H9 (cell line): ENCODE data around the gene FADS2. TPM values are rescaled to one million over a fixed set of nuclear protein-coding genes. Genes with fewer than 3 reads are reported as not detected.

Source experiments
- DNase-seq: peaks from one replicate; pipeline ENCODE4 v3.0.0-alpha.2; 2017
- H2AFZ ChIP-seq: one replicate; pipeline ENCODE4 v1.6.1; 2013; ENCODE audit warnings: mild to moderate bottlenecking, low read length, control low read depth, moderate library complexity
- H2AK5ac ChIP-seq: 2 replicates; pipeline ENCODE4 v1.6.1; 2013; ENCODE audit warnings: low read length, control low read depth, mixed read lengths; ENCODE audit not compliant: insufficient read length
- H2BK120ac ChIP-seq: one replicate; pipeline ENCODE4 v1.6.1; 2013; ENCODE audit warnings: low read depth, mild to moderate bottlenecking, low read length, control low read depth, inconsistent platforms; ENCODE audit not compliant: poor library complexity, severe bottlenecking
- H2BK12ac ChIP-seq: 2 replicates; pipeline ENCODE4 v1.6.1; 2013; ENCODE audit warnings: low read length, control low read depth, mixed read lengths, low read depth; ENCODE audit not compliant: insufficient read length
- H2BK15ac ChIP-seq: 2 replicates; pipeline ENCODE4 v1.6.1; 2013; ENCODE audit warnings: low read depth, low read length, control low read depth
- H2BK20ac ChIP-seq: one replicate; pipeline ENCODE4 v1.6.1; 2013; ENCODE audit warnings: low read depth, mild to moderate bottlenecking, low read length, control low read depth, inconsistent platforms; ENCODE audit not compliant: poor library complexity, severe bottlenecking
- H2BK5ac ChIP-seq: 2 replicates; pipeline ENCODE4 v1.6.1; 2013; ENCODE audit warnings: low read length, control low read depth, mixed read lengths; ENCODE audit not compliant: insufficient read length
- H3K14ac ChIP-seq: 2 replicates; pipeline ENCODE4 v1.6.1; 2013; ENCODE audit warnings: low read length, control low read depth; ENCODE audit not compliant: insufficient read depth
- H3K18ac ChIP-seq: 2 replicates; pipeline ENCODE4 v1.6.1; 2013; ENCODE audit warnings: low read depth, mild to moderate bottlenecking, mixed read lengths, low read length, control low read depth; ENCODE audit not compliant: insufficient read length
- H3K23ac ChIP-seq: 2 replicates; pipeline ENCODE4 v1.6.1; 2013; ENCODE audit warnings: low read length, control low read depth, mixed read lengths, low read depth; ENCODE audit not compliant: insufficient read length
- H3K23me2 ChIP-seq: 2 replicates; pipeline ENCODE4 v1.6.1; 2013; ENCODE audit warnings: low read depth, mild to moderate bottlenecking, mixed read lengths, low read length, control low read depth; ENCODE audit not compliant: insufficient read length, poor library complexity, severe bottlenecking
- H3K27ac ChIP-seq: 2 replicates; pipeline ENCODE4 v1.5.1; 2013; ENCODE audit warnings: low read length, control low read depth, mixed read lengths, low read depth; ENCODE audit not compliant: insufficient read length
- H3K27me3 ChIP-seq: 2 replicates; pipeline ENCODE4 v1.6.1; 2013; ENCODE audit warnings: low read length, control low read depth, inconsistent platforms; ENCODE audit not compliant: insufficient read depth
- H3K4ac ChIP-seq: 2 replicates; pipeline ENCODE4 v1.6.1; 2013; ENCODE audit warnings: low read depth, mild to moderate bottlenecking, control low read depth, inconsistent platforms, low read length, moderate library complexity
- H3K4me1 ChIP-seq: 2 replicates; pipeline ENCODE4 v1.6.1; 2013; ENCODE audit warnings: low read length, control low read depth, inconsistent platforms; ENCODE audit not compliant: insufficient read depth
- H3K4me2 ChIP-seq: 2 replicates; pipeline ENCODE4 v1.6.1; 2013; ENCODE audit warnings: low read length, control low read depth, mixed read lengths; ENCODE audit not compliant: insufficient read length, insufficient read depth
- H3K56ac ChIP-seq: 2 replicates; pipeline ENCODE4 v1.6.1; 2013; ENCODE audit warnings: low read depth, mild to moderate bottlenecking, mixed read lengths, low read length, control low read depth; ENCODE audit not compliant: insufficient read length
- H3K79me1 ChIP-seq: 2 replicates; pipeline ENCODE4 v1.6.1; 2013; ENCODE audit warnings: low read depth, mild to moderate bottlenecking, moderate library complexity, low read length, control low read depth, inconsistent platforms; ENCODE audit not compliant: insufficient read depth, poor library complexity, severe bottlenecking
- H3K79me2 ChIP-seq: 2 replicates; pipeline ENCODE4 v1.6.1; 2013; ENCODE audit warnings: low read length, control low read depth, inconsistent platforms; ENCODE audit not compliant: insufficient read depth
- H3K9ac ChIP-seq: 2 replicates; pipeline ENCODE4 v1.6.1; 2013; ENCODE audit warnings: low read length, control low read depth, mixed read lengths; ENCODE audit not compliant: insufficient read length; ENCODE audit errors: extremely low read depth
- H3K9me3 ChIP-seq: one replicate; pipeline ENCODE4 v1.6.1; 2013; ENCODE audit warnings: low read depth, low read length, inconsistent platforms; ENCODE audit not compliant: control insufficient read depth
- H3T11ph ChIP-seq: one replicate; pipeline ENCODE4 v1.6.1; 2013; ENCODE audit warnings: mild to moderate bottlenecking, low read length, control low read depth, inconsistent platforms
- H4K20me1 ChIP-seq: one replicate; pipeline ENCODE4 v1.6.1; 2013; ENCODE audit not compliant: control insufficient read depth, insufficient read length, insufficient read depth
- H4K5ac ChIP-seq: 2 replicates; pipeline ENCODE4 v1.6.1; 2013; ENCODE audit warnings: low read depth, mild to moderate bottlenecking, mixed read lengths, low read length, control low read depth; ENCODE audit not compliant: insufficient read length
- H4K8ac ChIP-seq: replicated peaks from 2 replicates; pipeline ENCODE4 v1.6.1; 2013; ENCODE audit warnings: low read length, control low read depth, mixed read lengths, low read depth; ENCODE audit not compliant: insufficient read length
- H4K91ac ChIP-seq: 2 replicates; pipeline ENCODE4 v1.6.1; 2013; ENCODE audit warnings: low read depth, mild to moderate bottlenecking, moderate library complexity, mixed read lengths, low read length, control low read depth; ENCODE audit not compliant: insufficient read length
- H3K27ac Mint-ChIP-seq, 3 experiments: 2 replicates in 2 of 3; 3 replicates in 1 of 3; pipeline ENCODE4 v1.8.0; 2020 to 2021; ENCODE audit warnings: mixed read lengths in 3 of 3, mild to moderate bottlenecking in 1 of 3, moderate library complexity in 1 of 3
- H3K27me3 Mint-ChIP-seq: 2 replicates; pipeline ENCODE4 v1.8.0; 2021; ENCODE audit warnings: low read depth, mild to moderate bottlenecking, moderate library complexity, mixed read lengths
- H3K36me3 Mint-ChIP-seq, 3 experiments: 2 replicates in 2 of 3; 3 replicates in 1 of 3; pipeline ENCODE4 v1.8.0; 2020 to 2021; ENCODE audit warnings: low read depth in 3 of 3, mixed read lengths in 3 of 3; ENCODE audit not compliant: insufficient read depth in 1 of 3
- H3K4me1 Mint-ChIP-seq, 2 experiments: 2 replicates each; pipeline ENCODE4 v1.8.0; 2020; ENCODE audit warnings: mixed read lengths in 2 of 2
- H3K4me3 Mint-ChIP-seq, 2 experiments: 2 replicates in 1 of 2; 3 replicates in 1 of 2; pipeline ENCODE4 v1.8.0; 2020 to 2021; ENCODE audit warnings: mild to moderate bottlenecking in 2 of 2, mixed read lengths in 2 of 2, moderate library complexity in 1 of 2
- H3K9me3 Mint-ChIP-seq, 2 experiments: 2 replicates in 1 of 2; 3 replicates in 1 of 2; pipeline ENCODE4 v1.8.0; 2020; ENCODE audit warnings: mild to moderate bottlenecking in 2 of 2, mixed read lengths in 2 of 2, moderate library complexity in 1 of 2
- WGBS: extraction: QIAGEN DNeasy Blood & Tissue Kit; methylation state at CpG from one replicate; pipeline ENCODE4 v1.1.7; 2013; ENCODE audit warnings: missing lambda C conversion rate, low lambda C conversion rate, mixed read lengths; ENCODE audit not compliant: insufficient read length; ENCODE audit errors: extremely low coverage; 5-methylcytosine and 5-hydroxymethylcytosine counted together
- total RNA-seq: library from RNA; stranded (reverse); gene quantifications from 2 replicates; pipeline ENCODE4 v1.2.1, GENCODE V29; 2021
- TF ChIP-seq, protein P1 (sequence below): fragments of 200-600 bp; sonication (generic); conservative IDR thresholded peaks from 3 replicates; pipeline ENCODE4 v1.8.0; 2021; ENCODE audit warnings: antibody characterized with exemption, mild to moderate bottlenecking

FADS2 gene
- total RNA-seq, 1 experiment from 2014 or later = 322 TPM

DNA sequence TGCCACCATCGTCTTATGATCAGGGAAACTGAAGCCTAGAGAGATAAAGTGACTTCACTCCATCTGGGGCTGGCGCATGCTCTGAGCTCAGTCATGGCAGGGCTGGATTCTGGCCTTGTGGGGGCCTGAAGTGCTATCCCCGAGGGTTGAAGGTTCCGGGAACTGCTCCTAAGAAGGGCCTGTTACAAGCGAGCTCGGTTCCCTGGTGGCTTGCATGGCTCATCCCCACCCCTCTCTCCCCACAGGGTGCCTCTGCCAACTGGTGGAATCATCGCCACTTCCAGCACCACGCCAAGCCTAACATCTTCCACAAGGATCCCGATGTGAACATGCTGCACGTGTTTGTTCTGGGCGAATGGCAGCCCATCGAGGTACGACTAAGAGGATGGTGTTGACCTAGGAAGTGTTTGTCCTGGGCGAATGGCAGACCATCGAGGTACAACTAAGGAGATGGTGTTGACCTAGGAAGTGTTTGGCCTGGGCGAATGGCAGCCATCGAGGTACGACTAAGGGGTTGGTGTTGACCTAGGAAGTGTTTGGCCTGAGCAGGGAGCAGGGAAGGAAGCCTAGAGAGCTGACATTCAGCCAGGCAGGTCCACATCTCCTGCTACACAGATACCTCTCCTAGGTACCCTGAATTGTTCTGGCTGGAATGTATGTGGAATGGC lies 19.9 kb downstream of the FADS2 start:
- Histone ChIP-seq H2BK120ac (no peak overlapping the region), H3K79me1 (no peaks in the 10 kb centered on the region), H2AFZ (no peak overlapping the region), H4K91ac (no peak overlapping the region), H3K18ac (no peak overlapping the region), H3K23me2 (no peaks in the 10 kb centered on the region), H4K20me1 (no peaks in the 10 kb centered on the region), H2BK5ac (no peak overlapping the region), H3K9ac (no peak overlapping the region), H3K4me2 (no peak overlapping the region), H3K4ac (no peak overlapping the region), H4K5ac (peak overlapping the region; percentile 26), H3K56ac (no peak overlapping the region), H2BK12ac (no peak overlapping the region), H3K27ac (no peak overlapping the region), H3K27me3 (no peaks in the 10 kb centered on the region), H2BK20ac (no peak overlapping the region), H3K9me3 (no peaks in the 10 kb centered on the region), H2BK15ac (no peak overlapping the region), H4K8ac (no peak overlapping the region), H3K14ac (no peak overlapping the region; the same call in 1 of the 2 replicates), H3T11ph (no peak overlapping the region), H3K79me2 (no peaks in the 10 kb centered on the region; the same call in 1 of the 2 replicates), H2AK5ac (no peak overlapping the region), H3K4me1 (no peaks in the 10 kb centered on the region), H3K23ac (no peak overlapping the region)
- Mint-ChIP-seq H3K4me1 (peaks cover 0 to 6% of the 10 kb centered on the region in 2 experiments; a peak in 3 of 4 replicates), H3K27me3 (no peaks in the 10 kb centered on the region), H3K36me3 (peaks cover 66 to 92% (median 90%) of the 10 kb centered on the region in 3 experiments), H3K4me3 (no peak overlapping the region), H3K27ac (peak overlapping the region in 2 of 3 experiments; percentile 44 to 53; a peak in 1 of 7 replicates), H3K9me3 (no peaks in the 10 kb centered on the region)
- no peak for DNase-seq
- TF ChIP-seq, protein P1, sequence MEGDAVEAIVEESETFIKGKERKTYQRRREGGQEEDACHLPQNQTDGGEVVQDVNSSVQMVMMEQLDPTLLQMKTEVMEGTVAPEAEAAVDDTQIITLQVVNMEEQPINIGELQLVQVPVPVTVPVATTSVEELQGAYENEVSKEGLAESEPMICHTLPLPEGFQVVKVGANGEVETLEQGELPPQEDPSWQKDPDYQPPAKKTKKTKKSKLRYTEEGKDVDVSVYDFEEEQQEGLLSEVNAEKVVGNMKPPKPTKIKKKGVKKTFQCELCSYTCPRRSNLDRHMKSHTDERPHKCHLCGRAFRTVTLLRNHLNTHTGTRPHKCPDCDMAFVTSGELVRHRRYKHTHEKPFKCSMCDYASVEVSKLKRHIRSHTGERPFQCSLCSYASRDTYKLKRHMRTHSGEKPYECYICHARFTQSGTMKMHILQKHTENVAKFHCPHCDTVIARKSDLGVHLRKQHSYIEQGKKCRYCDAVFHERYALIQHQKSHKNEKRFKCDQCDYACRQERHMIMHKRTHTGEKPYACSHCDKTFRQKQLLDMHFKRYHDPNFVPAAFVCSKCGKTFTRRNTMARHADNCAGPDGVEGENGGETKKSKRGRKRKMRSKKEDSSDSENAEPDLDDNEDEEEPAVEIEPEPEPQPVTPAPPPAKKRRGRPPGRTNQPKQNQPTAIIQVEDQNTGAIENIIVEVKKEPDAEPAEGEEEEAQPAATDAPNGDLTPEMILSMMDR = no peak
- WGBS = no CpG with 5 or more reads among the region's 18 CpGs
